Measurements from ENCODE around the gene FOXJ1. TPM values are rescaled to one million over a fixed set of nuclear protein-coding genes. Genes with fewer than 3 reads are reported as not detected.

Gene FOXJ1
- total RNA-seq, 2 experiments from 2014 or later = 0.63 to 0.89 TPM

GRCh38 chr17:76145231-76146052, 4.4 kb upstream of the FOXJ1 start:
- Histone ChIP-seq H3K27me3 (ENCODE audit: control insufficient read depth in 1 of 2, insufficient read depth in 2 of 2, low read length in 2 of 2) (peaks cover 5 to 6% of the 10 kb centered on the region in 2 experiments), H3K36me3 (ENCODE audit: insufficient read depth, low read length) (no peaks in the 10 kb centered on the region), H3K4me1 (ENCODE audit: insufficient read depth, low read length) (peaks cover 71% of the 10 kb centered on the region), H3K9me3 (ENCODE audit: control insufficient read depth in 1 of 2, insufficient read depth in 1 of 2, low read length in 2 of 2) (peaks cover 0 to 4% of the 10 kb centered on the region in 2 experiments), H3K4me3 (ENCODE audit: low read length) (peak overlapping the region; percentile 10), H3K27ac (ENCODE audit: low read depth in 1 of 2, low read length in 2 of 2) (peak overlapping the region; percentile 84 to 92)
- intact Hi-C loops (cut with DNase I, micrococcal nuclease) = no loop called here
- Mint-ChIP-seq H3K9me3 (no peaks in the 10 kb centered on the region), H3K27ac (peak overlapping the region; percentile 97), H3K4me3 (peak overlapping the region; percentile 54), H3K4me1 (ENCODE audit: low read depth) (peaks cover 82% of the 10 kb centered on the region), H3K36me3 (ENCODE audit: low read depth) (peaks cover 23% of the 10 kb centered on the region), H3K27me3 (peaks cover 8% of the 10 kb centered on the region)
- peak; percentile 73 for ATAC-seq (ENCODE audit: poor library complexity)
- ChIA-PET CTCF (interaction anchor here (0.6 to 2.7 kb wide), 4 partner anchors 24 to 134 kb away, joined by 3 to 16 read pairs (median 6); no protein-coding TSS in a partner anchor), POLR2A (interaction anchor here (0.6 to 2.8 kb wide), 21 partner anchors 9 to 134 kb away, joined by 3 to 43 read pairs (median 4); partner anchors contain the start of gene UBALD2)
- peak; percentile 44 to 83 (median 56) for DNase-seq
- no peak for TF ChIP-seq CTCF (IDR thresholded peaks at IDR 0.05)

- Histone ChIP-seq H3K27me3 (ENCODE audit: control insufficient read depth in 1 of 2, insufficient read depth in 2 of 2, low read length in 2 of 2) (peaks cover 8 to 11% of the 10 kb centered on the region in 2 experiments), H3K4me1 (ENCODE audit: insufficient read depth, low read length) (peaks cover 78% of the 10 kb centered on the region), H3K9me3 (ENCODE audit: control insufficient read depth in 1 of 2, insufficient read depth in 1 of 2, low read length in 2 of 2) (peaks cover 0 to 4% of the 10 kb centered on the region in 2 experiments), H3K4me3 (ENCODE audit: low read length) (no peak overlapping the region), H3K27ac (ENCODE audit: low read depth in 1 of 2, low read length in 2 of 2) (peak overlapping the region in 1 of 2 donors; percentile 37), H3K36me3 (ENCODE audit: insufficient read depth, low read length) (no peaks in the 10 kb centered on the region)
- intact Hi-C loops (cut with DNase I, micrococcal nuclease) = loop anchor here in 1 of 2 experiments (5.0 kb wide), 1 partner anchor 125 kb away; the partner anchor contains the start of gene UBALD2
- ATAC-seq (ENCODE audit: poor library complexity) = no peak
- Mint-ChIP-seq H3K36me3 (ENCODE audit: low read depth) (peaks cover 5% of the 10 kb centered on the region), H3K27me3 (peaks cover 10% of the 10 kb centered on the region), H3K27ac (peak overlapping the region; percentile 97), H3K4me1 (ENCODE audit: low read depth) (peaks cover 72% of the 10 kb centered on the region), H3K4me3 (peak overlapping the region; percentile 87), H3K9me3 (no peaks in the 10 kb centered on the region)
- DNase-seq = no peak
- ChIA-PET CTCF (interaction anchor here (1.2 to 3.2 kb wide), 4 partner anchors 21 to 137 kb away, joined by 3 to 17 read pairs (median 8); no protein-coding TSS in a partner anchor), POLR2A (interaction anchor here (1.1 to 4.1 kb wide), 6 partner anchors 9 to 266 kb away, joined by 3 to 29 read pairs (median 8); partner anchors contain the start of gene UBALD2)
- TF ChIP-seq CTCF (IDR thresholded peaks at IDR 0.05) = no peak
These were observed 1.6 kb upstream of the FOXJ1 start for GRCh38 chr17:76142585-76143041.

- Mint-ChIP-seq H3K9me3 (no peaks in the 10 kb centered on the region), H3K36me3 (ENCODE audit: low read depth) (peaks cover 4% of the 10 kb centered on the region), H3K4me1 (ENCODE audit: low read depth) (peaks cover 67% of the 10 kb centered on the region), H3K4me3 (peak overlapping the region; percentile 87), H3K27ac (peak overlapping the region; percentile 97), H3K27me3 (peaks cover 10% of the 10 kb centered on the region)
- DNase-seq = no peak
- ChIA-PET CTCF (interaction anchor here (1.1 to 3.2 kb wide), 5 partner anchors 12 to 124 kb away, joined by 3 to 17 read pairs (median 6); no protein-coding TSS in a partner anchor), POLR2A (interaction anchor here (1.3 to 4.1 kb wide), 8 partner anchors 9 to 266 kb away, joined by 3 to 30 read pairs (median 10); partner anchors contain the start of gene UBALD2)
- no peaks in the 10 kb centered on the region for H3K36me3 ChIP-seq (ENCODE audit: insufficient read depth, low read length)
- intact Hi-C loops (cut with DNase I, micrococcal nuclease) = loop anchor here in 1 of 2 experiments (5.0 kb wide), 1 partner anchor 125 kb away; the partner anchor contains the start of gene UBALD2
- TF ChIP-seq CTCF (IDR thresholded peaks at IDR 0.05) = no peak
- H3K4me3 ChIP-seq (ENCODE audit: low read length) = no peak overlapping the region
- H3K4me1 ChIP-seq (ENCODE audit: insufficient read depth, low read length) = peaks cover 73% of the 10 kb centered on the region
- no peak overlapping the region for H3K27ac ChIP-seq (ENCODE audit: low read depth in 1 of 2, low read length in 2 of 2)
- no peak for ATAC-seq (ENCODE audit: poor library complexity)
- H3K9me3 ChIP-seq (ENCODE audit: control insufficient read depth in 1 of 2, insufficient read depth in 1 of 2, low read length in 2 of 2) = peaks cover 0 to 4% of the 10 kb centered on the region in 2 experiments
- peaks cover 8 to 11% of the 10 kb centered on the region in 2 experiments for H3K27me3 ChIP-seq (ENCODE audit: control insufficient read depth in 1 of 2, insufficient read depth in 2 of 2, low read length in 2 of 2)
These were observed 1.1 kb upstream of the FOXJ1 start for GRCh38 chr17:76142039-76142584.
